GM18505 (cell line): ENCODE measurements around the gene B3GNT2.

Source experiments
- ATAC-seq: cut with Tn5 transposase; IDR thresholded peaks from one replicate; pipeline ENCODE4 v1.9.1; 2021; ENCODE audit not compliant: unreplicated experiment
- POLR2A ChIP-seq: IDR thresholded peaks from 4 replicates; pipeline ENCODE4 v1.6.1; 2011; ENCODE audit warnings: borderline replicate concordance; ENCODE audit not compliant: insufficient read depth, insufficient read length; ENCODE audit errors: extremely low read depth

Gene B3GNT2

GRCh38 chr2:62176801-62177200 is 19.1 kb upstream of the B3GNT2 start:
- TF ChIP-seq POLR2A = no peak
- no peak for ATAC-seq

GRCh38 chr2:62177392-62178049 is 18.4 kb upstream of the B3GNT2 start:
- ATAC-seq = no peak
- TF ChIP-seq POLR2A = no peak

- no peak for TF ChIP-seq POLR2A
- ATAC-seq = no peak
These were observed 17.1 kb upstream of the B3GNT2 start for GRCh38 chr2:62178741-62179271.

GRCh38 chr2:62180975-62181374 is 14.9 kb upstream of the B3GNT2 start:
- ATAC-seq = no peak
- no peak for TF ChIP-seq POLR2A

- no peak for ATAC-seq
- TF ChIP-seq POLR2A = no peak
These were observed 14.1 kb upstream of the B3GNT2 start for GRCh38 chr2:62181843-62182242.

GRCh38 chr2:62184512-62185230 is 11.2 kb upstream of the B3GNT2 start:
- TF ChIP-seq POLR2A = no peak
- ATAC-seq = no peak

GRCh38 chr2:62185475-62186155 is 10.3 kb upstream of the B3GNT2 start:
- TF ChIP-seq POLR2A = no peak
- no peak for ATAC-seq

GRCh38 chr2:62186156-62186905 is 9.6 kb upstream of the B3GNT2 start:
- no peak for ATAC-seq
- no peak for TF ChIP-seq POLR2A

- ATAC-seq = no peak
These were observed 8.7 kb upstream of the B3GNT2 start for GRCh38 chr2:62187246-62187645.

GRCh38 chr2:62188416-62188815 is 7.5 kb upstream of the B3GNT2 start:
- ATAC-seq = no peak
- TF ChIP-seq POLR2A = no peak

More at GRCh38 chr2:62187246-62187645, 8.7 kb upstream of the B3GNT2 start:
- no peak for TF ChIP-seq POLR2A

- ATAC-seq = no peak
- no peak for TF ChIP-seq POLR2A
These were observed 6.7 kb upstream of the B3GNT2 start for GRCh38 chr2:62189196-62189595.

- ATAC-seq = no peak
- TF ChIP-seq POLR2A = no peak
These were observed 3.1 kb upstream of the B3GNT2 start for GRCh38 chr2:62192811-62193210.
